GM12874 (cell line): ENCODE measurements around the gene PDE4D.

Experiments used
- TF ChIP-seq, protein P1 (sequence below): IDR thresholded peaks from 2 replicates; pipeline ENCODE4 v1.5.1; 2011; ENCODE audit warnings: low read depth, mild to moderate bottlenecking, control low read depth, low read length, moderate library complexity; ENCODE audit not compliant: insufficient read depth

The PDE4D gene

DNA sequence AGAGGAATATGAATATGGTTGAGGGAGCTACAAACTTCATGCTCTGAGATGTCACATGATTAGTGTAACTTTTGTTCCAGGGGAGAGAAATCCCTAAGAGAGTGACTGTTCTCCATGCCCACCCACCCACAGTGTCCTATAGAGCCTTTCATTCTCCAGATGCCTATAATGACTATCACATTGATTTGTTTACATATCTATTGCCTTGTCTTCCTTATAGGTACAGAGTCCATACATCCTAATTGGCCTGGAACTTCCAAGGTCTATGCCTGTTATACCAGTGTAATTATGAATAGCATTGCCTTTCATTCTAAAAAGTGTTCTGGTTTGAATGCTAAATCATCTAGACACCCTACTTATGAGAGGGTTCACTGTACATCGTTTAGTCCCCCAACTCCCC is 835.3 kb downstream of the PDE4D start:
- TF ChIP-seq, protein P1, sequence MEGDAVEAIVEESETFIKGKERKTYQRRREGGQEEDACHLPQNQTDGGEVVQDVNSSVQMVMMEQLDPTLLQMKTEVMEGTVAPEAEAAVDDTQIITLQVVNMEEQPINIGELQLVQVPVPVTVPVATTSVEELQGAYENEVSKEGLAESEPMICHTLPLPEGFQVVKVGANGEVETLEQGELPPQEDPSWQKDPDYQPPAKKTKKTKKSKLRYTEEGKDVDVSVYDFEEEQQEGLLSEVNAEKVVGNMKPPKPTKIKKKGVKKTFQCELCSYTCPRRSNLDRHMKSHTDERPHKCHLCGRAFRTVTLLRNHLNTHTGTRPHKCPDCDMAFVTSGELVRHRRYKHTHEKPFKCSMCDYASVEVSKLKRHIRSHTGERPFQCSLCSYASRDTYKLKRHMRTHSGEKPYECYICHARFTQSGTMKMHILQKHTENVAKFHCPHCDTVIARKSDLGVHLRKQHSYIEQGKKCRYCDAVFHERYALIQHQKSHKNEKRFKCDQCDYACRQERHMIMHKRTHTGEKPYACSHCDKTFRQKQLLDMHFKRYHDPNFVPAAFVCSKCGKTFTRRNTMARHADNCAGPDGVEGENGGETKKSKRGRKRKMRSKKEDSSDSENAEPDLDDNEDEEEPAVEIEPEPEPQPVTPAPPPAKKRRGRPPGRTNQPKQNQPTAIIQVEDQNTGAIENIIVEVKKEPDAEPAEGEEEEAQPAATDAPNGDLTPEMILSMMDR, result no peak

DNA sequence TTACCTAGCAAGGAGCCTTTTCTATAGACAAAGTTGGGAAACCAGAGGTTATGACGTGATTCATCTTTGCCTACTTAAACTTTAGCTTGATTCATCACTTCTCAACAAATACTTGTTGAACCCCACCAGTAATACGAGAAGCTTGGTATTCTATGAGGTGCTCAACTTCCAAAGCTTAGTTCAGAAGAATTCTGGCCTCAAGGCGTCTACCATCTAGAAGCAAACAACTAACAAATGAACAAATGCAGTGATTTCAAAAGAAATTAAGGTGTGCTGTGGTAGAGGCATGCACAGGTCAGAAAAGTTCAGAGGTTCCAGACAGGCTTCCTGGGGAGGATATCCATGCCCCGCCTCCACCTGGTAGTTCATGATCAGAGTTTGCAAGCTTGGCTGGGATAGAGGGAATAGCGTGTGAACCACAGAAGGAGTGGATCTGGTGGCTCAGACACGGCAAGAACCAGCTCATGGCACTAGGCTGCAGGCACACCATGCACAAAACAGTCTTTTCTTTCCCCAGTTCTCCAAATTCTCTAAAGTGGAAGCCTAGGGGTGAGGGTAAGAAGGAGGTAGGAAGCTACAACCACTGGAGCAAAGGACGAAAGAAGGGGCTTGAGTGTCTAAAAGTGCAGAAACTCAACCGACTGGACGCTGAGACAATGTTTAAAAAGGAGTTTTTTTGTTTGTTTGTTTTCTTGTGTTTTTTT is 837.6 kb downstream of the PDE4D start:
- TF ChIP-seq, protein P1, result no peak

DNA sequence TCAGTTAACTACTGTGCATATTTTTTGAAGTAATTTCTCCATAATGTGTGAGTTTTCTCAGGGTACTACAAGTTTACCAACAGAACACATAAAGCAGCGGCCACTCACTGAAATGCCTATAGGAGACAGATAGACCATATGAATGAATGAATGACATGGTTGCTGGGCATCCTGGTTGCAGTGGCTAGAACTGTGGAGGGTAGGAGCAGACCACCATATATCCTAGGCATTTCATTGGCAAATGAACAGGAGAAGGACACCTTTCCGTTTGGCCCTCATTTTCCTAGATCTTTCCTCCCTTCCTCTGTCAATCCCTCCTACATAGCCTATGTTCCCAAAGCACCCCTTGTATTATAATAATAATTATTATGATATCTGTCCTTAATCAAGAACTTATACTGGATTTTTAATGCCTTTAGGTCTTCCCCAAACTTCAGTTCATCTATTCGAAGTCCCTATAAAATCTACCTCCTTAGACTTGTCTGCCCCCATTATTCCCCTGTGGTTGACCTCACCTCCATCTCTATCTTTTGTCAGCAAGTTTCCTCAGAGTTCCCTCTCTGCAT is 838.5 kb downstream of the PDE4D start:
- TF ChIP-seq, protein P1, result no peak

DNA sequence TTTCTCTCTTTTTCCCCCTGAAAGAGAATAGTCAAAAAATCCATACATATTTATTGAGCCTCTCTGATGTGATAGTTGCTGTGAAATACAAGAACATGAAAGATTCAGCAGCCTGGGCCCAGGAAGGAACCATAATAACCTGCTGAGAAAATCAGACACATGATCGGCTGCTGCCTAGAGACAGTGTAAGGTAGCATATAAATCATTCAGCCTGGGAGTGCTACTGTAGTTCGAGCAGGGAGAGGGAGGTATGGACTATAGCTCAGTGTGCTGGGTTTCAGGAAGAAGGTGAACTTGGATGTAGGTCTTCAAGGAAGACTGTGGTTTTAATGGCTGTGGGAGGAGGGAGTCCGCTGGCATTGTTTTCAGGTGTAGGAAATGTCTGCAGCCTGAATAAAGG is 841.6 kb downstream of the PDE4D start:
- TF ChIP-seq, protein P1, result no peak

DNA sequence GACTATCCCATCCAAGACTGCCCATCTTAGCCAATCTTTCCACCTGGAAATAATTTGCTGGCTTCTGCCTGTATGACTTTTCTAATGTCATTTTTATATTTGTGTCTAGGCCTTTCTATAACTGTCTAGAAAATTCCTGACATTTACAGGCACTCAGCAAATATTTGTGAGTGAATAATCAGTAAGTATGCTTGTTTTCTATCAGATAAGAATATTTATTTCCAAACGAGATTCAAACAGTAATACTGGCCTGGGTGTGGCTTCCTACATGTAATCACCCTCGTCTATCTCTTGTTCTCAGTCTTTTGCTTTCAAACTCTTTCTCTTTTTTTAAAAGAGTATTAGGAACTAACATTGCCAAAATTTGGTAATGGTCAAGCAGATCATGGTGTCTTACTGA is 844.4 kb downstream of the PDE4D start:
- TF ChIP-seq, protein P1, result no peak

DNA sequence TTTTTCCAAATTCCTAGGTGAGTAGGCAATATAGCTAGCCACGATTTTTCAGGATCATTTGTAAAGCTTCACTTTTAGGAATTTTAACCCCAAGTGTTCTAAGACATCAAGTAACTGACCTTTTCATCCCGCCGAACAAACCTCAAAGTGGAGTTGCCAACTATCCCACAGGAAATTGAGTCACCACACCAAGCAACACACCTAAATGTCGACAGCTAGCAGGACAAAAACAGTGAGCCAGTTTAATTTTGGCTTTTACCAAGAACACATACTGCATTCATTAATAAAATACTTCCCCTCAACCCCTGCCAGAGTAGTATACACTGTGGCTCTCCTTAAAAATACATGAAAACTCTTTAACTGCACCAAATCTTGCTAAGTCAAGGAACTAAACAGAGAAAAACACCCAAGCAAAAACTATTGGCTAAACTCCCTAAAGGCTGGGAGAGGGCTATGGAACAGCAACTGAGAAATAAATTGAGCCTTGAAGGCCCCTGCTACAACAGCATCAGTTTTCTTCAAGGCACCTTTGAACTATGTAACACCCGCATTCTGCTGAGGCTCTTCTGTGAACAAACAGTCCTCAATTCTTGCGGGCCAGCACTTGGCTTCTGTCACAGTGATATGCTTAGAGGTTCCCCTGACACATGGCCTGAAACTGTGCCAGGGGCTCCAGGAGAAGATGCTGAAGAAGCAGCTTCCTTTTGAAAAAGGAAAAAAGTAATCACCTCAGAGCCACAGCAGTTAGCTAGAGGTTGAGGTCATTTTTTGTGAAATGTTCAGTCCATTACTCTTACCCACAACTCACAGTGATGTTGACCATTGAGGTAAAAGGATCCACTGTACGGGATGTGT is 851.1 kb downstream of the PDE4D start:
- TF ChIP-seq, protein P1, result no peak

DNA sequence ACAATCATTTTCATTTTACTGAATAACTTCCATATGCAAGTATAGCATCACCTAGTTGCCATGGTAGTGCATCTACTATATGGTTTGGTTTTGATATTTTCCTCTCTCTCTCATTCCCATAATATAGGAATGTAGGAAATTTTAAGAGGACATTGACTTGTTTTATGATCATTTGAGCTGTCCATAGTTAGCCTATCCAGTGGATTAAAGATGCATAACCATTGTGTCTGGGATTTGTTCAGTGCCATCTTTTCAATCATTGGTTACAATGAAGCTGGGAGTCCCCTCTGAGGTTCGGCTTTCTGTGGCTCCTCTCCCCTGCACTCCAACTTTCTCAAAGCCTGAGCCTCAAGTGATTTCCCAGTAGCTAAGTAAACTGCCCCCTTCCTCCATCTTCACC is 852.2 kb downstream of the PDE4D start:
- TF ChIP-seq, protein P1, result no peak
